HG03095 (cell line): ENCODE measurements around the gene PHF1.
"Not testable (repeated sequence)": the region's sequence is repeated elsewhere in the genome, so short reads cannot be mapped to it uniquely, and the experiment has no call there.

Experiments used
- ATAC-seq: cut with Tn5 transposase; IDR thresholded peaks from one replicate; pipeline ENCODE4 v1.9.1; 2021; ENCODE audit warnings: moderate library complexity; ENCODE audit not compliant: unreplicated experiment

The PHF1 gene

DNA sequence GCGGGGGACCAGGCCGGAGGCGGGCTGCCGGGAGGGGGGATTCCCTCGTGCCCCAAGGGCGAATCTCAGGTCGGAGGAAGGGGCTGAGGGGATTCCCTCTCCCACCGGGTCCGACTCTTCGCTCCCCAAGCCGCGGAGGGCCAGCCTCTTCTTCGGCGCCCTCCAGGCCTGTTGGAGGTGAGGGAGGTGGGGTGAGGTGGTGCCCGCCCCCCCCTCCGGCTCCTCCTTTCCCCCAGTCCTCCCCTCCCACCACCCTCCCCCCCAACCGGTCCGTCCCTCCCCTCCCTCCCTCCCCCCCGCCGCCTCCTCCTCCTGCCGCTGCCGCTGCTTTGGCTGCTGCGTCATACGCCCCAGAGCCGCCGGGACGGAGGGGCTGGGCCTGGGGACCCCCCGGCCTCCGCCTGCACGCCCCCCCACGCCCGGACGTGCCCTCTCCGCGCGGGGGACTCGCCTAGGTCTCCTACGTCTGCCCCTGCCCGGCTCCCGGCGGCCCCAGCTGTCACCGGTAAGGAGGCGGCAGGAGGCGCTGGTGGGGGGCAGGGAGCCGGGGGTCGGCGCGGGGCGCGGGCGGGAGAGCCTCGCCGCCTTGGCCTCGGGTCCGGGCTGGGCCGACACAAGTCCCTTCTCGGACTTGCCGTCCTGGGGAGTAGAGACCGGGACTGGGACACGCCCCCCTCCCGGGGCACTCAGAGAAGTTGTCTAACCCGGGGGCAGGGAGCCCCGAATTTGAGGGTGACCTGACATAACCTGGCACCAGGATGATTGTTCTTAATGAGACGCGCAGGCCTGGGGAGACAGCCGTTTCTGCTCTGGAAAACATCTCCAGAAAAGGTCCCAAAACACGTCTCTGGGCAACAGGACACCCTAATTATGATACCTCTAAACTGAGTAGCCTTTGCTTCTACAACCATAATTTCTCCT lies at the start of gene PHF1:
Gene PHF1, plus strand, starts transcription at position 304 of the 921 bp plus-strand sequence. CDS start 1,250 bp downstream, outside the sequence.
- peak; percentile 8 for ATAC-seq

- ATAC-seq: not testable (repeated sequence)
Observed at GRCh38 chr6:33363486-33363885, 47.3 kb upstream of the PHF1 start.

GRCh38 chr6:33364475-33365205 lies 46.2 kb upstream of the PHF1 start:
- not testable (repeated sequence) for ATAC-seq

- not testable (repeated sequence) for ATAC-seq
Observed at GRCh38 chr6:33365206-33365971, 45.4 kb upstream of the PHF1 start.

DNA sequence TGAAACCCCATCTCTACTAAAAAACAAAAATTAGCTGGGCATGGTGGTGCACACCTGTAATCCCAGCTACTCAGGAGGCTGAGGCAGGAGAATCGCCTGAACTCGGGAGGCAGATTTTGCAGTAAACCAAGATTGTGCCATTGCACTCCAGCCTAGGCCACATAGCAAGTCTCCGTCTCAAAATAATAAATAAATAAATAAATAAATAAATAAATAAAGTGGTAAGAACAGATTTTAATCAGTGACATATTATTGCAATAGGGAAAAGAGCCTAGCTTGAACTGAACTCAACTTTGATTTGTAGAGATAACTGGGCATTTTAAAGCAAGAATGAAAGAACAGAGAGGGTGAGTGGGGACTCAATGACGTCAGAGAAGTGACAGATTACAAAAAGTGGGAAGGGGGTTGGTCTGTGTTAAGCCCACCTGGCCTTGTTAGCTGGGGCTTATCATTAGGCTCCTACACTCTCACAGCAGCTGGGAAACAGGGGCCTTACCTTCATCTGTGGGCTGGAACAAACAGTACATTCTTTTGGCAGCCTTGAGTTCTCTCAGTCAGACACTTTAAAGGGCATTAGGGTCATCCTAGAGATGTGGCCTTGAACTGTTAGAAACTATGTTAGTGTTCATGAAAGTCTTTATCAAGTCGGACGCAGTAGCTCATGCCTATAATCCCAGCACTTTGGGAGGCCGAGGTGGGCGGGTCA lies 43.7 kb upstream of the PHF1 start:
- ATAC-seq: no peak

DNA sequence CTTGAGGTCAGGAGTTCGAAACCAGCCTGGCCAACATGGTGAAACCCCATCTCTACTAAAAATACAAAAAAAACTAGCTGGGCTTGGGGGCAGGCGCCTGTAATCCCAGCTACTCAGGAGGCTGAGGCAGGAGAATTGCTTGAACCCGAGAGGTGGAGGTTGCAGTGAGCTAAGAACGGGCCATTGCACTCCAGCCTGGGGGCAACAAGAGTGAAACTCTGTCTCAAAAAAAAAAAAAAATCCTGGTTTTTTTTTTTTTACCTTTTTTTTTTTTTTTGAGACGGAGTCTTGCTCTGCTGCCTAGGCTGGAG lies 43.1 kb upstream of the PHF1 start:
- not testable (repeated sequence) for ATAC-seq

DNA sequence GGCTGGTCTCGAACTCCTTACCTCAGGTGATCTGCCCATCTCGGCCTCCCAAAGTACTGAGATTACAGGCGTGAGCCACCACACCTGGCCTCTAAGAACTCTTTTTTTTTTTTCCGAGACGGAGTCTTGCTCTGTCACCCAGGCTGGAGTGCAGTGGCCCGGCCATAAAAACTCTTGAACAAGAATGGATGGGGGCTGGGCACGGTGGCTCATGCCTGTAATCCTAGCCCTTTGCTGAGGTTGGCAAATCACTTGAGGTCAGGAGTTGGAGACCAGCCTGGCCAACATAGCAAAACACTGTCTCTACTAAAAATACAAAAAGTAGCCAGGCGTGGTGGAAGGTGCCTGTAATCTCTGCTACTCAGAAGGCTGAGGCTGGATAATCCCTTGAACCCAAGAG lies 38.9 kb upstream of the PHF1 start:
- ATAC-seq: not testable (repeated sequence)

DNA sequence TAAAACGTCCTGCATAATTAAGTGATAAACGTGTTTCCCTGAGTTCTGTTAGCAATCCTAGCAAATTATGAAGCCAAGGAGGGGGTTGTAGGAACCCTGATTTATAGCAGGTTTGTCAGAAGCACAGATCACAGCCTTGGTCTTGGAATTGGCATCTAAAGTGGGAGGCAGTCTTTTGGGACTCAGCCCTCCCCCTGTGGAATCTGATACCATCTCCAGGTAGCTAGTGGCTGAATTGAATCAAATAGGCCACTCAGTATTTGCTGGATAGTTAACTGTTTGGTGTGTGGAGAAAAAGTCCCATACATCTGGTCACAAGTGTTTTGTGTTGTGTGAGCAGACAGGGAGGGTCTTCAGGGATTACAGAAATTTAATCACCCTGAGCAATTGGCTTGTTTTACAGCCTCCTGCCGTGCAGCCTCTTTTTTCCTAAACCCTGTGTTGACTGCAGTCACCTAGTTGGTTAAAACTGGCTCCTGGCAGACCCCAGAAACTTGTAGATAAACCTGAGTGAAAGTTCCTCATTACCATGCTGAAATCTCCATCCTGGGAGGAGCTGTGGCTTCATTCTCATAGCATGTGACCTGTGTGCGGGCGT lies 38.2 kb upstream of the PHF1 start:
- ATAC-seq: no peak

DNA sequence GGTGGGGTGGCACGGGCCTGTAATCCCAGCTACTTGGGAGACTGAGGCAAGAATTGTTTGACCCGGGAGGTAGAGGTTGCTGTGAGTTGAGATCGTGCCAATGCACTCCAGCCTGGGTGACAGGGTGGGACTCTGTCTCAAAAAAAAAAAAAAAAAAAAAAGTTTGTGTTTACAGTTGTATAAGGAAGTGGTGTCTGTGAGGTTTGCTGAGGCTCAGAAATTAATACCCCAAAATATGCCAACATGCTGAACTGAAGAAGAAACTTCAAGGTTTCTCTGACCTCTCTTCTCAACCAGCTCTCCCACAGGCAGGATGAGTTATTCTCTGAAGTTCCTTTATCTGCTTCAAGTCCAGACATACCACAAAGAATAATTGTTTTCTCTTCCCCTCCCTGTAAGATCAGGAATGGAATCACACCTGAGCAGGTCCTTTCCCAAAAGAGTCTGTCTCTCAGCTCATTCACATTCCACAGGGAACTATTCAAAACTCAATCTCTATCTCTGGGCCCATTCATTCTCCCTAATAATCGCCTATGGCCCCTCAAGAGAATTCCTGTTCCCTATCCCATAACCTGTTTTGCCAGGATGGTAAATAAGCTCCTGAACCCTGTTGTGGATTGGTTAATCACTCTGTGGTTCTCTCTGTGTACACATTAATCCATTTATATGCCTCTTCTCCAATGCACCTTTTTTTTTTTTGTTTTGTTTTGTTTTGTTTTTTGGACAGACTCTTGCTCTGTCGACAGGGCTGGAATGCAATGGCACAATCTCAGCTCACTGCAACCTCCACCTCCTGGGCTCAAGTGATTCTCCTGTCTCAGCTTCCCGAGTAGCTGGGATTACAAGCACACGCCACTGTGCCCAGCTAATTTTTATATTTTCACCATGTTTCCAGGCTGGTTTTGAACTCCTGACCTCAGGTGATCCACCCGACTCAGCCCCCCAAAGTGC lies 36.6 kb upstream of the PHF1 start:
- no peak for ATAC-seq

DNA sequence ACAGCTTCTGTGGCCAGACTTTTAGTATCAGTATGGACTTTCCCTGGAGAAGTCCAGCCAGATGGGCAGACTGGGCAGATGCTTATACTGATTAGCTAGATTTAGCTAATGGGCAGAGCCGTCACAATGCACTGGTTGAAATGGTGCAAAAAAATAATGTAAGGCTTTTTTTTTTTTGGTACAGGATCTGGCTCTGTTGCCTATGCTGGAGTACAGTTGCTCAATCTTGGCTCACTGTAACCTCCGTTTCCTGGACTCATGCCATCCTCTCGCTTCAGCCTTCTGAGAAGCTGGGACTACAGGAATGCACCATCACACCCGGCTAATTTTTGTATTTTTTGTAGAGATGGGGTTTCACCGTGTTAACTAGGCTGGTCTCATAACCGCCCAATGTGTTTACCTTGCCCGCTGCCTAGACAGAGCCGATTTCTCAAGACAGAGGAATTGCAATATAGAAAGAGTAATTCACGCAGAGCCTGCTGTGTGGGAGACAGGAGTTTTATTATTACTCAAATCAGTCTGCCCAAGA lies 35.6 kb upstream of the PHF1 start:
- no peak for ATAC-seq

- no peak for ATAC-seq
Observed at GRCh38 chr6:33377171-33377570, 33.6 kb upstream of the PHF1 start.

GRCh38 chr6:33379184-33379583 lies 31.6 kb upstream of the PHF1 start:
- ATAC-seq: not testable (repeated sequence)

- no peak for ATAC-seq
Observed at GRCh38 chr6:33380272-33380981, 30.4 kb upstream of the PHF1 start.

GRCh38 chr6:33383427-33384185 lies 27.2 kb upstream of the PHF1 start:
- no peak for ATAC-seq

GRCh38 chr6:33384581-33385020 lies 26.2 kb upstream of the PHF1 start:
- ATAC-seq: no peak

- ATAC-seq: no peak
Observed at GRCh38 chr6:33390173-33390572, 20.6 kb upstream of the PHF1 start.

DNA sequence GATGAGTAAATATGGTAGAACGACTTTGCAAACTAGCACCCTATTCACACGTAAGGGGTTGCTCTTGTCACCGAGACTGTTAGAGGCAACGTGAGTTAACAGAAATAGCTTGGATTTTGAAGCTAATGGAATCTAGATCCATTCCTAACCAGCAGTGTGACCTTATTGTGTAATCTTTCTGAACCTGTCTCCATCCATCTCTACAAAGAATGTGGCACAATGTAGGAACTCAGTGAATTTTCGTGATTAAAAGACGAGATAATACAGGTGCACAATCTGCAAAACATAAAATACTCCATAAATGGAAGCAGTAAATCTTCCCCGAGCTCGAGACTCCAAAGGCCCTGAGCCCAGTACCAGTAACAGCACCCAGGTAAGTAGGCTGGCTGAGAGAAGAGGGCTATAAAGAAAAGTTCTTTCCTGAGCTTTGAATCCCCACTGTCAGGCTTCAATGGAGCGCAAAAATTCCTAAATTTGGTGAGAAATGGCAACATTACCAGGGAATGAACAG lies 20.0 kb upstream of the PHF1 start:
- no peak for ATAC-seq
